ENCODE results near the gene TMPRSS12. TPM values are rescaled to one million over a fixed set of nuclear protein-coding genes. Genes with fewer than 3 reads are reported as not detected.

The TMPRSS12 gene
- total and polyA plus RNA-seq, 2 of the 13 experiments (the other 11 are each of a cell fraction or from before 2014, with no cell fraction given), result not detected

- peaks cover 37% of the 10 kb centered on the region for H3K9me3 ChIP-seq (ENCODE audit: low read length)
- no peaks in the 10 kb centered on the region for H3K36me3 ChIP-seq (replicated peaks in 1 of 2; ENCODE audit: control insufficient read depth in 1 of 2, insufficient read depth in 2 of 2, low read length in 2 of 2)
- POLR2A ChIA-PET, result interaction anchor here (1.1 kb wide), 1 partner anchor 10 kb away, joined by 3 read pairs; no protein-coding TSS in a partner anchor
- H2AFZ ChIP-seq (ENCODE audit: low read length), result no peak overlapping the region
- FAIRE-seq (no peak), ATAC-seq (no peak), DNase-seq (ENCODE audit: low spot score) (no peak)
- 17% methylated on average over 2 of the region's 2 CpGs for WGBS (ENCODE audit: low lambda C conversion rate)
- in situ Hi-C loops (cut with HindIII; ENCODE audit: extremely low pct_ligation_motif_present, low pct_unique_long_range_greater_than_20kb), result no loop called here
- H3K4me3 ChIP-seq (replicated peaks in 1 of 3; ENCODE audit: insufficient read depth in 1 of 3, low read depth in 2 of 3, low read length in 3 of 3), result no peak overlapping the region
- no peak overlapping the region for H3K9ac ChIP-seq (ENCODE audit: insufficient read depth, low read depth, low read length)
- H3K79me2 ChIP-seq (ENCODE audit: insufficient read depth, low read length), result no peaks in the 10 kb centered on the region
- no TSS peak for BruUV-seq (replicated peaks)
- peaks cover 8% of the 10 kb centered on the region for H3K4me1 ChIP-seq (ENCODE audit: insufficient read depth, low read length)
- H3K27me3 ChIP-seq (ENCODE audit: control insufficient read depth in 1 of 2, insufficient read depth in 2 of 2, low read length in 2 of 2), result no peaks in the 10 kb centered on the region
- no peak overlapping the region for H3K27ac ChIP-seq (ENCODE audit: extremely low read length, insufficient read depth, low read length)
- no peak overlapping the region for H3K4me2 ChIP-seq (ENCODE audit: low read depth, low read length)
- no peaks in the 10 kb centered on the region for H4K20me1 ChIP-seq (ENCODE audit: insufficient read depth, low read length)
- intact Hi-C loops (cut with micrococcal nuclease; ENCODE audit: unreplicated experiment), result no loop called here
- CTCF ChIA-PET (ENCODE audit: low intra/inter-chr PET ratio, low total read pairs), result no interaction called here
- no peak for TF ChIP-seq ZNF547 (CRISPR knock-in tag; IDR thresholded peaks at IDR 0.05)
- no peak for TF ChIP-seq TCF7L2 (IDR thresholded peaks at IDR 0.05; ENCODE audit: low read depth, low read length)
- no peak for TF ChIP-seq KDM1A (CRISPR knock-in tag; IDR thresholded peaks at IDR 0.05)
- no peak for TF ChIP-seq ZSCAN25 (CRISPR knock-in tag; IDR thresholded peaks at IDR 0.05)
- no peak for TF ChIP-seq ZBTB37 (CRISPR knock-in tag; IDR thresholded peaks at IDR 0.05)
- TF ChIP-seq NFRKB (IDR thresholded peaks at IDR 0.05), result no peak
- no peak for TF ChIP-seq ISX (CRISPR knock-in tag; conservative IDR thresholded peaks at IDR 0.05)
- TF ChIP-seq GLI4 (CRISPR knock-in tag; IDR thresholded peaks at IDR 0.05; ENCODE audit: borderline replicate concordance), result no peak
- no peak for TF ChIP-seq ZNF816 (CRISPR knock-in tag; IDR thresholded peaks at IDR 0.05; ENCODE audit: borderline replicate concordance)
- no peak for TF ChIP-seq RFXANK (CRISPR knock-in tag; IDR thresholded peaks at IDR 0.05)
- no peak for TF ChIP-seq ZBTB40 (IDR thresholded peaks at IDR 0.05)
- no peak for TF ChIP-seq ZBTB40 (CRISPR knock-in tag; IDR thresholded peaks at IDR 0.05)
- no peak for TF ChIP-seq GMEB1 (CRISPR knock-in tag; IDR thresholded peaks at IDR 0.05; ENCODE audit: borderline replicate concordance)
- TF ChIP-seq ZBTB42 (CRISPR knock-in tag; IDR thresholded peaks at IDR 0.05), result no peak
- TF ChIP-seq SRSF4 (IDR thresholded peaks at IDR 0.05; ENCODE audit: low read depth, low read length, poor library complexity, severe bottlenecking), result no peak
Measured at GRCh38 chr12:50913224-50913623, 70.5 kb downstream of the TMPRSS12 start.
